ENCODE data around the gene ACAD8. TPM values are rescaled to one million over a fixed set of nuclear protein-coding genes. Genes with fewer than 3 reads are reported as not detected.

The ACAD8 gene
- total and polyA plus RNA-seq, 2 experiments from 2014 or later, result 18.9 to 19.4 TPM

GRCh38 chr11:134273317-134273712 lies 19.9 kb downstream of the ACAD8 start:
- Histone ChIP-seq H2AFZ (no peak overlapping the region), H3K9ac (no peak overlapping the region), H3K4me3 (no peak overlapping the region), H3K9me3 (ENCODE audit: low read depth) (no peaks in the 10 kb centered on the region), H3K4me1 (ENCODE audit: insufficient read depth) (no peaks in the 10 kb centered on the region), H3K36me3 (ENCODE audit: low read depth) (no peaks in the 10 kb centered on the region), H3K9me2 (ENCODE audit: insufficient read depth) (no peaks in the 10 kb centered on the region), H3K27me3 (replicated peaks; ENCODE audit: insufficient read depth) (peaks cover 70% of the 10 kb centered on the region), H3F3A (ENCODE audit: insufficient read depth) (no peaks in the 10 kb centered on the region), H4K20me1 (ENCODE audit: insufficient read depth) (no peaks in the 10 kb centered on the region), H3K79me2 (ENCODE audit: insufficient read depth) (no peaks in the 10 kb centered on the region), H3K4me2 (ENCODE audit: unreplicated experiment) (no peak overlapping the region), H3K27ac (no peak overlapping the region)
- in situ Hi-C loops (cut with MboI), result no loop called here
- 26 to 32% methylated on average over 3 of the region's 3 CpGs for WGBS, 2 experiments (ENCODE audit: low coverage in 1 of 2, low lambda C conversion rate in 2 of 2, missing lambda C conversion rate in 2 of 2)
- TF ChIP-seq EZH2phosphoT487 (IDR thresholded peaks at IDR 0.05; ENCODE audit: insufficient read depth, low read depth), result no peak
- TF ChIP-seq EZH2 (IDR thresholded peaks at IDR 0.05; ENCODE audit: insufficient read depth, poor library complexity, severe bottlenecking), result no peak
- DNase-seq, result no peak

- peaks cover 79% of the 10 kb centered on the region for H3K27me3 ChIP-seq (replicated peaks; ENCODE audit: insufficient read depth)
- WGBS, 2 experiments (ENCODE audit: low coverage in 1 of 2, low lambda C conversion rate in 2 of 2, missing lambda C conversion rate in 2 of 2), result 19 to 20% methylated on average over 5 of the region's 5 CpGs
- TF ChIP-seq EZH2phosphoT487 (IDR thresholded peaks at IDR 0.05; ENCODE audit: insufficient read depth, low read depth) (no peak), EZH2 (IDR thresholded peaks at IDR 0.05; ENCODE audit: insufficient read depth, poor library complexity, severe bottlenecking) (no peak)
Observed at GRCh38 chr11:134275188-134275533, 21.8 kb downstream of the ACAD8 start.

GRCh38 chr11:134275534-134276395 lies 22.4 kb downstream of the ACAD8 start, which contains the start of gene GLB1L3:
GLB1L3 (plus strand) TSS chr11:134276379; CDS start chr11:134276741, 362 bp downstream.
- Histone ChIP-seq H3K9me3 (ENCODE audit: low read depth) (no peaks in the 10 kb centered on the region), H3K9ac (no peak within 1 kb of the TSS), H3K4me3 (no peak within 1 kb of the TSS; the same call in 1 of the 2 replicates), H3K4me2 (ENCODE audit: unreplicated experiment) (peak within 1 kb of the TSS; percentile 37), H3F3A (ENCODE audit: insufficient read depth) (no peaks in the 10 kb centered on the region), H2AFZ (peak within 1 kb of the TSS; percentile 66), H3K36me3 (ENCODE audit: low read depth) (no peaks in the 10 kb centered on the region), H4K20me1 (ENCODE audit: insufficient read depth) (no peaks in the 10 kb centered on the region), H3K9me2 (ENCODE audit: insufficient read depth) (no peaks in the 10 kb centered on the region), H3K4me1 (ENCODE audit: insufficient read depth) (no peaks in the 10 kb centered on the region), H3K27me3 (replicated peaks; ENCODE audit: insufficient read depth) (peaks cover 80% of the 10 kb centered on the region), H3K79me2 (ENCODE audit: insufficient read depth) (no peaks in the 10 kb centered on the region), H3K27ac (no peak within 1 kb of the TSS)
- in situ Hi-C loops (cut with MboI), result no loop called here
- DNase-seq, result peak; percentile 60
- TF ChIP-seq EZH2 (IDR thresholded peaks at IDR 0.05; ENCODE audit: insufficient read depth, poor library complexity, severe bottlenecking) (peak; percentile 27), EZH2phosphoT487 (IDR thresholded peaks at IDR 0.05; ENCODE audit: insufficient read depth, low read depth) (no peak; the same call in 1 of the 2 replicates)
- WGBS, 2 experiments (ENCODE audit: low coverage in 1 of 2, low lambda C conversion rate in 2 of 2, missing lambda C conversion rate in 2 of 2), result 7% methylated on average over 68 of the region's 68 CpGs

More at GRCh38 chr11:134275188-134275533, 21.8 kb downstream of the ACAD8 start:
- Histone ChIP-seq H3K79me2 (ENCODE audit: insufficient read depth) (no peaks in the 10 kb centered on the region), H3K4me1 (ENCODE audit: insufficient read depth) (no peaks in the 10 kb centered on the region), H4K20me1 (ENCODE audit: insufficient read depth) (no peaks in the 10 kb centered on the region), H3K9ac (no peak overlapping the region), H3F3A (ENCODE audit: insufficient read depth) (no peaks in the 10 kb centered on the region), H2AFZ (no peak overlapping the region), H3K9me2 (ENCODE audit: insufficient read depth) (no peaks in the 10 kb centered on the region), H3K4me2 (ENCODE audit: unreplicated experiment) (no peak overlapping the region), H3K27ac (no peak overlapping the region), H3K4me3 (no peak overlapping the region), H3K9me3 (ENCODE audit: low read depth) (no peaks in the 10 kb centered on the region), H3K36me3 (ENCODE audit: low read depth) (no peaks in the 10 kb centered on the region)
- DNase-seq, result no peak
- in situ Hi-C loops (cut with MboI), result no loop called here

- no peaks in the 10 kb centered on the region for H3K4me1 ChIP-seq (ENCODE audit: insufficient read depth)
- H3K36me3 ChIP-seq (ENCODE audit: low read depth), result no peaks in the 10 kb centered on the region
- peaks cover 82% of the 10 kb centered on the region for H3K27me3 ChIP-seq (replicated peaks; ENCODE audit: insufficient read depth)
- H3K4me2 ChIP-seq (ENCODE audit: unreplicated experiment), result peak overlapping the region; percentile 37
- in situ Hi-C loops (cut with MboI), result no loop called here
- 3 to 5% methylated on average over 38 to 77 of the region's 88 CpGs for WGBS, 2 experiments (ENCODE audit: low coverage in 1 of 2, low lambda C conversion rate in 2 of 2, missing lambda C conversion rate in 2 of 2)
- peak; percentile 5 for DNase-seq
- H3K9me3 ChIP-seq (ENCODE audit: low read depth), result no peaks in the 10 kb centered on the region
- H3K27ac ChIP-seq, result no peak overlapping the region
- H3K4me3 ChIP-seq, result no peak overlapping the region; the same call in 1 of the 2 replicates
- no peak overlapping the region for H3K9ac ChIP-seq
- peak overlapping the region; percentile 66; the same call in 1 of the 2 replicates for H2AFZ ChIP-seq
- H3K9me2 ChIP-seq (ENCODE audit: insufficient read depth), result no peaks in the 10 kb centered on the region
- H4K20me1 ChIP-seq (ENCODE audit: insufficient read depth), result no peaks in the 10 kb centered on the region
- no peaks in the 10 kb centered on the region for H3F3A ChIP-seq (ENCODE audit: insufficient read depth)
- H3K79me2 ChIP-seq (ENCODE audit: insufficient read depth), result no peaks in the 10 kb centered on the region
- TF ChIP-seq EZH2 (IDR thresholded peaks at IDR 0.05; ENCODE audit: insufficient read depth, poor library complexity, severe bottlenecking), result no peak
- no peak for TF ChIP-seq EZH2phosphoT487 (IDR thresholded peaks at IDR 0.05; ENCODE audit: insufficient read depth, low read depth)
Observed at GRCh38 chr11:134276396-134277182, 23.2 kb downstream of the ACAD8 start.

All from GM23248 (cell line).